ENCODE measurements around the gene IL17RE. TPM values are rescaled to one million over a fixed set of nuclear protein-coding genes. Genes with fewer than 3 reads are reported as not detected.

IL17RE gene
- total and polyA plus RNA-seq, 2 experiments from 2014 or later: 1.1 to 3.4 TPM

GRCh38 chr3:9901967-9902366 is 681 bp upstream of the IL17RE start:
- no peaks in the 10 kb centered on the region for H3K79me2 ChIP-seq (replicated peaks; ENCODE audit: insufficient read depth)
- H3K4me2 ChIP-seq: peak overlapping the region; percentile 71
- Mint-ChIP-seq H3K9me3 (no peaks in the 10 kb centered on the region), H3K36me3 (ENCODE audit: low read depth) (no peaks in the 10 kb centered on the region; the same call in 2 of the 3 replicates), H3K27ac (no peak overlapping the region), H3K4me1 (peaks cover 20% of the 10 kb centered on the region), H3K4me3 (no peak overlapping the region), H3K27me3 (ENCODE audit: insufficient read depth, low read depth, poor library complexity) (peaks cover 13% of the 10 kb centered on the region)
- TF ChIP-seq REST (IDR thresholded peaks at IDR 0.05; ENCODE audit: unreplicated experiment) (no peak), NANOG (IDR thresholded peaks at IDR 0.05; ENCODE audit: borderline replicate concordance) (no peak), POLR2AphosphoS5 (IDR thresholded peaks at IDR 0.05; ENCODE audit: low read depth) (no peak), EZH2 (IDR thresholded peaks at IDR 0.05; ENCODE audit: low read depth, unreplicated experiment) (no peak), STAT1 (IDR thresholded peaks at IDR 0.05; ENCODE audit: unreplicated experiment) (no peak), EZH2phosphoT487 (IDR thresholded peaks at IDR 0.05; ENCODE audit: unreplicated experiment) (no peak), ZNF114 (CRISPR knock-in tag; IDR thresholded peaks at IDR 0.05) (no peak), JUNB (IDR thresholded peaks at IDR 0.05; ENCODE audit: unreplicated experiment) (no peak), CREB1 (CRISPR knock-in tag; IDR thresholded peaks at IDR 0.05; ENCODE audit: low read depth) (no peak), ZNF462 (CRISPR knock-in tag; IDR thresholded peaks at IDR 0.05) (no peak), ZNF331 (CRISPR knock-in tag; IDR thresholded peaks at IDR 0.05; ENCODE audit: low read depth) (no peak)
- TF ChIP-seq, protein P1, sequence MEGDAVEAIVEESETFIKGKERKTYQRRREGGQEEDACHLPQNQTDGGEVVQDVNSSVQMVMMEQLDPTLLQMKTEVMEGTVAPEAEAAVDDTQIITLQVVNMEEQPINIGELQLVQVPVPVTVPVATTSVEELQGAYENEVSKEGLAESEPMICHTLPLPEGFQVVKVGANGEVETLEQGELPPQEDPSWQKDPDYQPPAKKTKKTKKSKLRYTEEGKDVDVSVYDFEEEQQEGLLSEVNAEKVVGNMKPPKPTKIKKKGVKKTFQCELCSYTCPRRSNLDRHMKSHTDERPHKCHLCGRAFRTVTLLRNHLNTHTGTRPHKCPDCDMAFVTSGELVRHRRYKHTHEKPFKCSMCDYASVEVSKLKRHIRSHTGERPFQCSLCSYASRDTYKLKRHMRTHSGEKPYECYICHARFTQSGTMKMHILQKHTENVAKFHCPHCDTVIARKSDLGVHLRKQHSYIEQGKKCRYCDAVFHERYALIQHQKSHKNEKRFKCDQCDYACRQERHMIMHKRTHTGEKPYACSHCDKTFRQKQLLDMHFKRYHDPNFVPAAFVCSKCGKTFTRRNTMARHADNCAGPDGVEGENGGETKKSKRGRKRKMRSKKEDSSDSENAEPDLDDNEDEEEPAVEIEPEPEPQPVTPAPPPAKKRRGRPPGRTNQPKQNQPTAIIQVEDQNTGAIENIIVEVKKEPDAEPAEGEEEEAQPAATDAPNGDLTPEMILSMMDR (conservative IDR thresholded peaks at IDR 0.05; ENCODE audit: low read depth in 2 of 2): no peak
- TF ChIP-seq, protein P2, sequence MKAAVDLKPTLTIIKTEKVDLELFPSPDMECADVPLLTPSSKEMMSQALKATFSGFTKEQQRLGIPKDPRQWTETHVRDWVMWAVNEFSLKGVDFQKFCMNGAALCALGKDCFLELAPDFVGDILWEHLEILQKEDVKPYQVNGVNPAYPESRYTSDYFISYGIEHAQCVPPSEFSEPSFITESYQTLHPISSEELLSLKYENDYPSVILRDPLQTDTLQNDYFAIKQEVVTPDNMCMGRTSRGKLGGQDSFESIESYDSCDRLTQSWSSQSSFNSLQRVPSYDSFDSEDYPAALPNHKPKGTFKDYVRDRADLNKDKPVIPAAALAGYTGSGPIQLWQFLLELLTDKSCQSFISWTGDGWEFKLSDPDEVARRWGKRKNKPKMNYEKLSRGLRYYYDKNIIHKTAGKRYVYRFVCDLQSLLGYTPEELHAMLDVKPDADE (IDR thresholded peaks at IDR 0.05): no peak
- no peak overlapping the region for H3K4me3 ChIP-seq
- no peak overlapping the region for H3K27ac ChIP-seq (ENCODE audit: low read depth)
- H4K20me1 ChIP-seq (replicated peaks; ENCODE audit: insufficient read depth): no peaks in the 10 kb centered on the region
- DNase-seq (ENCODE audit: low spot score) (no peak), ATAC-seq (peak; percentile 10)
- H3K36me3 ChIP-seq (ENCODE audit: insufficient read depth): no peaks in the 10 kb centered on the region
- peak overlapping the region; percentile 99 for H2AFZ ChIP-seq
- H3K4me1 ChIP-seq (ENCODE audit: insufficient read depth): peaks cover 17% of the 10 kb centered on the region
- no peaks in the 10 kb centered on the region for H3F3A ChIP-seq (replicated peaks; ENCODE audit: low read depth)
- H3K9me2 ChIP-seq (ENCODE audit: insufficient read depth): no peaks in the 10 kb centered on the region
- no peaks in the 10 kb centered on the region for H3K27me3 ChIP-seq (ENCODE audit: insufficient read depth)
